ENCODE data around the gene CD99L2.

CD99L2 gene

DNA sequence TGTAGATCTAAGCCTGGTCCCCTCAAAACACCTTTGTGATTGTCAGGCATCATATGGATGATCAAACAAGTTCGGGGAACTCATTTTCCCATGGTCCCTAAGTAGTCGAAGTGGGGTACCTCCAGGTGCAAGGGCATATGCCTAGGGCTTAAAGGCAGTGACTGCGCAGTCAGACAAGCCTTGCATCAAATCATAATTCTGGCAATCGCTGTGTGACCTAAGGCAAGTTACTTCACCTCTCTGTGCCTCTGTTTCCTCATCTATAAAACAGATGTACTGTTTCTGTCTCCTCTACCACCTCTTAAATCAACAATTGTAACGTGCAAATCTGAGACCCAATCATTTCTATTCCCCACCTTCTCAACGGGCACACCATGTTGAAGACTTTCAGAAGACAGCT, 1.8 kb downstream of the CD99L2 start:
- no peak overlapping the region for H3K4me3 ChIP-seq (ENCODE audit: low read depth, low read length, poor library complexity, severe bottlenecking)
- peaks cover 10% of the 10 kb centered on the region for H3K4me1 ChIP-seq (ENCODE audit: insufficient read depth, low read length, severe bottlenecking)
- H3K36me3 ChIP-seq (ENCODE audit: insufficient read depth, low read length): no peaks in the 10 kb centered on the region
- H3K27ac ChIP-seq (ENCODE audit: low read depth, low read length, poor library complexity, severe bottlenecking): no peak overlapping the region
- no peaks in the 10 kb centered on the region for H3K79me2 ChIP-seq (ENCODE audit: insufficient read depth, low read length)
- H2AFZ ChIP-seq (ENCODE audit: low read length): no peak overlapping the region
- no peaks in the 10 kb centered on the region for H3K9me2 ChIP-seq (ENCODE audit: low read depth, low read length)
- H4K20me1 ChIP-seq (ENCODE audit: insufficient read depth, low read length): no peaks in the 10 kb centered on the region
- H3K9ac ChIP-seq (ENCODE audit: low read length): no peak overlapping the region
- no peaks in the 10 kb centered on the region for H3K9me3 ChIP-seq (ENCODE audit: low read length)
- no peaks in the 10 kb centered on the region for H3F3A ChIP-seq (ENCODE audit: insufficient read depth, low read length)
- no peaks in the 10 kb centered on the region for H3K27me3 ChIP-seq (ENCODE audit: insufficient read depth, low read length)
- no peak overlapping the region for H3K4me2 ChIP-seq (ENCODE audit: low read length)
- TF ChIP-seq EZH2 (IDR thresholded peaks at IDR 0.05; ENCODE audit: borderline replicate concordance, low read length): no peak
- TF ChIP-seq, protein P1, sequence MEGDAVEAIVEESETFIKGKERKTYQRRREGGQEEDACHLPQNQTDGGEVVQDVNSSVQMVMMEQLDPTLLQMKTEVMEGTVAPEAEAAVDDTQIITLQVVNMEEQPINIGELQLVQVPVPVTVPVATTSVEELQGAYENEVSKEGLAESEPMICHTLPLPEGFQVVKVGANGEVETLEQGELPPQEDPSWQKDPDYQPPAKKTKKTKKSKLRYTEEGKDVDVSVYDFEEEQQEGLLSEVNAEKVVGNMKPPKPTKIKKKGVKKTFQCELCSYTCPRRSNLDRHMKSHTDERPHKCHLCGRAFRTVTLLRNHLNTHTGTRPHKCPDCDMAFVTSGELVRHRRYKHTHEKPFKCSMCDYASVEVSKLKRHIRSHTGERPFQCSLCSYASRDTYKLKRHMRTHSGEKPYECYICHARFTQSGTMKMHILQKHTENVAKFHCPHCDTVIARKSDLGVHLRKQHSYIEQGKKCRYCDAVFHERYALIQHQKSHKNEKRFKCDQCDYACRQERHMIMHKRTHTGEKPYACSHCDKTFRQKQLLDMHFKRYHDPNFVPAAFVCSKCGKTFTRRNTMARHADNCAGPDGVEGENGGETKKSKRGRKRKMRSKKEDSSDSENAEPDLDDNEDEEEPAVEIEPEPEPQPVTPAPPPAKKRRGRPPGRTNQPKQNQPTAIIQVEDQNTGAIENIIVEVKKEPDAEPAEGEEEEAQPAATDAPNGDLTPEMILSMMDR (IDR thresholded peaks at IDR 0.05; ENCODE audit: low read length): no peak

DNA sequence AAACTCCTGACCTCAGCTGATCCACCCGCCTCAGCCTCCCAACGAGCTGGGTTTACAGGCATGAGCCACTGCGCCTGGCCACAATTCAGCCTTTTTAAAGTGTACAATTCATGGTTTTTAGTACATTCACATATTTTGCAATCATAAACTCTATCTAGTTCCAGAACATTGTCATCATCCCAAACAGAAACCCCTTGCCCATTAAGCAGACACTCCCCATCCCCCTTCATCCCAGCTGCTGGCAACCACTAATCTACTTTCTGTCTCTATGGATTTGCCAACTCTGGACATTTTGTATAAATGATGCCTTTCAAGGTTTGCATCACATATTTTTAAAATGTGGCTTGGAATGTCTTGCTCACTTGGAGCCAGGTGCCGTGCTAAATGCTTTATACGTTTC, 4.5 kb downstream of the CD99L2 start:
- no peaks in the 10 kb centered on the region for H3K9me2 ChIP-seq (ENCODE audit: low read depth, low read length)
- H3K9me3 ChIP-seq (ENCODE audit: low read length): no peaks in the 10 kb centered on the region
- no peak overlapping the region for H3K4me2 ChIP-seq (ENCODE audit: low read length)
- TF ChIP-seq, protein P1 (IDR thresholded peaks at IDR 0.05; ENCODE audit: low read length): no peak
- TF ChIP-seq EZH2 (IDR thresholded peaks at IDR 0.05; ENCODE audit: borderline replicate concordance, low read length): no peak
- H3K79me2 ChIP-seq (ENCODE audit: insufficient read depth, low read length): no peaks in the 10 kb centered on the region
- peaks cover 10% of the 10 kb centered on the region for H3K4me1 ChIP-seq (ENCODE audit: insufficient read depth, low read length, severe bottlenecking)
- H3F3A ChIP-seq (ENCODE audit: insufficient read depth, low read length): no peaks in the 10 kb centered on the region
- no peak overlapping the region for H3K27ac ChIP-seq (ENCODE audit: low read depth, low read length, poor library complexity, severe bottlenecking)
- no peaks in the 10 kb centered on the region for H3K27me3 ChIP-seq (ENCODE audit: insufficient read depth, low read length)
- H4K20me1 ChIP-seq (ENCODE audit: insufficient read depth, low read length): no peaks in the 10 kb centered on the region
- no peak overlapping the region for H2AFZ ChIP-seq (ENCODE audit: low read length)
- no peak overlapping the region for H3K4me3 ChIP-seq (ENCODE audit: low read depth, low read length, poor library complexity, severe bottlenecking)
- no peaks in the 10 kb centered on the region for H3K36me3 ChIP-seq (ENCODE audit: insufficient read depth, low read length)
- no peak overlapping the region for H3K9ac ChIP-seq (ENCODE audit: low read length)

DNA sequence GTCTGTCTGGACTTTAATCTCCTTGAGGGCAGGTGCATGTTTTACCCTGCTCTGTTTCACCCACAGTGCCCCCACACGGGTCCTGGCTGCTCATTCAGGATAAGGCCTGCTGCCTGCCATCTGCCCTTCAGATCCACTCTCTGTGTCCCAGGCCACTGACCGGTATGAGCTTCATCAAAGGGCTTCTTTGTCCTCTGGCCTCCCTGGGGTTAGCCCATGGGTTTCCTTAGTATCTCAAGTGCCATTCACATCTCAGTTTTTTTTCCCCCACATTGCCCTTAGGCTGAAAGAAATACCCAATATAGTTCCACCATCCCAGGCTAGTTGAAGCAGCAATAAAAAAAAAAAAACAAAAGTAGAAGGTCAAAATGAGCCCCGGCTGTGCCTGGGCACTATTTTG, 9.3 kb downstream of the CD99L2 start:
- H3K4me3 ChIP-seq (ENCODE audit: low read depth, low read length, poor library complexity, severe bottlenecking): no peak overlapping the region

More for the DNA sequence above, 9.3 kb downstream of the CD99L2 start:
- Histone ChIP-seq H3K36me3 (ENCODE audit: insufficient read depth, low read length) (no peaks in the 10 kb centered on the region), H3K4me1 (ENCODE audit: insufficient read depth, low read length, severe bottlenecking) (no peaks in the 10 kb centered on the region), H3K9me3 (ENCODE audit: low read length) (no peaks in the 10 kb centered on the region), H3K79me2 (ENCODE audit: insufficient read depth, low read length) (no peaks in the 10 kb centered on the region), H3K27me3 (ENCODE audit: insufficient read depth, low read length) (no peaks in the 10 kb centered on the region), H4K20me1 (ENCODE audit: insufficient read depth, low read length) (no peaks in the 10 kb centered on the region), H3F3A (ENCODE audit: insufficient read depth, low read length) (no peaks in the 10 kb centered on the region), H3K4me2 (ENCODE audit: low read length) (no peak overlapping the region), H3K27ac (ENCODE audit: low read depth, low read length, poor library complexity, severe bottlenecking) (no peak overlapping the region), H3K9me2 (ENCODE audit: low read depth, low read length) (no peaks in the 10 kb centered on the region), H2AFZ (ENCODE audit: low read length) (no peak overlapping the region), H3K9ac (ENCODE audit: low read length) (no peak overlapping the region)
- TF ChIP-seq, protein P1 (IDR thresholded peaks at IDR 0.05; ENCODE audit: low read length): no peak
- TF ChIP-seq EZH2 (IDR thresholded peaks at IDR 0.05; ENCODE audit: borderline replicate concordance, low read length): no peak
